ENCODE results near the gene TMEM270. TPM values are rescaled to one million over a fixed set of nuclear protein-coding genes. Genes with fewer than 3 reads are reported as not detected.
"Not testable (repeated sequence)": the region's sequence is repeated elsewhere in the genome, so short reads cannot be mapped to it uniquely, and the experiment has no call there.

Gene TMEM270
- polyA plus RNA-seq, 1 donor from 2014 or later = not detected

- Histone ChIP-seq H3K36me3 (ENCODE audit: insufficient read depth, low read length) (no peaks in the 10 kb centered on the region), H3F3A (ENCODE audit: insufficient read depth, low read length, poor library complexity, severe bottlenecking) (no peaks in the 10 kb centered on the region), H3K27me3 (ENCODE audit: insufficient read depth, low read depth, low read length) (no peaks in the 10 kb centered on the region), H3K27ac (ENCODE audit: low read length) (no peak overlapping the region), H3K4me3 (ENCODE audit: low read length) (no peak overlapping the region), H3K9me3 (ENCODE audit: low read length) (no peaks in the 10 kb centered on the region), H3K79me2 (replicated peaks; ENCODE audit: insufficient read depth, low read length) (no peaks in the 10 kb centered on the region), H2AFZ (ENCODE audit: low read depth, low read length) (no peak overlapping the region), H4K20me1 (ENCODE audit: insufficient read depth) (no peaks in the 10 kb centered on the region), H3K9me2 (ENCODE audit: insufficient read depth, low read length) (no peaks in the 10 kb centered on the region), H3K4me2 (ENCODE audit: low read length) (no peak overlapping the region), H3K9ac (ENCODE audit: low read length) (no peak overlapping the region)
- TF ChIP-seq EP300 (conservative IDR thresholded peaks at IDR 0.05; ENCODE audit: poor library complexity, severe bottlenecking) = no peak
- TF ChIP-seq CTCF (IDR thresholded peaks at IDR 0.05; ENCODE audit: poor library complexity, severe bottlenecking) = no peak
- no peak for TF ChIP-seq RAD21 (conservative IDR thresholded peaks at IDR 0.05)
- no peak for TF ChIP-seq SMC3 (conservative IDR thresholded peaks at IDR 0.05; ENCODE audit: poor library complexity)
- no peak for TF ChIP-seq POLR2AphosphoS5 (IDR thresholded peaks at IDR 0.05)
- no peak for TF ChIP-seq EZH2 (IDR thresholded peaks at IDR 0.05; ENCODE audit: borderline replicate concordance, insufficient read depth, low read length, poor library complexity, severe bottlenecking)
- TF ChIP-seq TAF1 (IDR thresholded peaks at IDR 0.05; ENCODE audit: low read depth) = no peak
- no peak for TF ChIP-seq MXI1 (conservative IDR thresholded peaks at IDR 0.05; ENCODE audit: poor library complexity, severe bottlenecking)
Measured at GRCh38 chr7:73817121-73817520, 43.8 kb upstream of the TMEM270 start.

GRCh38 chr7:73820013-73820412 lies 40.9 kb upstream of the TMEM270 start:
- no peak overlapping the region for H3K4me2 ChIP-seq (ENCODE audit: low read length)
- H3K9ac ChIP-seq (ENCODE audit: low read length) = no peak overlapping the region
- H3K79me2 ChIP-seq (replicated peaks; ENCODE audit: insufficient read depth, low read length) = no peaks in the 10 kb centered on the region
- H3F3A ChIP-seq (ENCODE audit: insufficient read depth, low read length, poor library complexity, severe bottlenecking) = no peaks in the 10 kb centered on the region
- H3K27me3 ChIP-seq (ENCODE audit: insufficient read depth, low read depth, low read length) = no peaks in the 10 kb centered on the region
- no peaks in the 10 kb centered on the region for H3K36me3 ChIP-seq (ENCODE audit: insufficient read depth, low read length)
- no peaks in the 10 kb centered on the region for H3K9me2 ChIP-seq (ENCODE audit: insufficient read depth, low read length)
- no peak overlapping the region for H3K4me3 ChIP-seq (ENCODE audit: low read length)
- no peak overlapping the region for H3K27ac ChIP-seq (ENCODE audit: low read length)
- H3K9me3 ChIP-seq (ENCODE audit: low read length) = no peaks in the 10 kb centered on the region
- TF ChIP-seq, protein P1, sequence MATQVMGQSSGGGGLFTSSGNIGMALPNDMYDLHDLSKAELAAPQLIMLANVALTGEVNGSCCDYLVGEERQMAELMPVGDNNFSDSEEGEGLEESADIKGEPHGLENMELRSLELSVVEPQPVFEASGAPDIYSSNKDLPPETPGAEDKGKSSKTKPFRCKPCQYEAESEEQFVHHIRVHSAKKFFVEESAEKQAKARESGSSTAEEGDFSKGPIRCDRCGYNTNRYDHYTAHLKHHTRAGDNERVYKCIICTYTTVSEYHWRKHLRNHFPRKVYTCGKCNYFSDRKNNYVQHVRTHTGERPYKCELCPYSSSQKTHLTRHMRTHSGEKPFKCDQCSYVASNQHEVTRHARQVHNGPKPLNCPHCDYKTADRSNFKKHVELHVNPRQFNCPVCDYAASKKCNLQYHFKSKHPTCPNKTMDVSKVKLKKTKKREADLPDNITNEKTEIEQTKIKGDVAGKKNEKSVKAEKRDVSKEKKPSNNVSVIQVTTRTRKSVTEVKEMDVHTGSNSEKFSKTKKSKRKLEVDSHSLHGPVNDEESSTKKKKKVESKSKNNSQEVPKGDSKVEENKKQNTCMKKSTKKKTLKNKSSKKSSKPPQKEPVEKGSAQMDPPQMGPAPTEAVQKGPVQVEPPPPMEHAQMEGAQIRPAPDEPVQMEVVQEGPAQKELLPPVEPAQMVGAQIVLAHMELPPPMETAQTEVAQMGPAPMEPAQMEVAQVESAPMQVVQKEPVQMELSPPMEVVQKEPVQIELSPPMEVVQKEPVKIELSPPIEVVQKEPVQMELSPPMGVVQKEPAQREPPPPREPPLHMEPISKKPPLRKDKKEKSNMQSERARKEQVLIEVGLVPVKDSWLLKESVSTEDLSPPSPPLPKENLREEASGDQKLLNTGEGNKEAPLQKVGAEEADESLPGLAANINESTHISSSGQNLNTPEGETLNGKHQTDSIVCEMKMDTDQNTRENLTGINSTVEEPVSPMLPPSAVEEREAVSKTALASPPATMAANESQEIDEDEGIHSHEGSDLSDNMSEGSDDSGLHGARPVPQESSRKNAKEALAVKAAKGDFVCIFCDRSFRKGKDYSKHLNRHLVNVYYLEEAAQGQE (IDR thresholded peaks at IDR 0.05; ENCODE audit: borderline replicate concordance) = no peak
- TF ChIP-seq MXI1 (conservative IDR thresholded peaks at IDR 0.05; ENCODE audit: poor library complexity, severe bottlenecking) = no peak
- H2AFZ ChIP-seq (ENCODE audit: low read depth, low read length) = no peak overlapping the region
- no peaks in the 10 kb centered on the region for H4K20me1 ChIP-seq (ENCODE audit: insufficient read depth)

DNA sequence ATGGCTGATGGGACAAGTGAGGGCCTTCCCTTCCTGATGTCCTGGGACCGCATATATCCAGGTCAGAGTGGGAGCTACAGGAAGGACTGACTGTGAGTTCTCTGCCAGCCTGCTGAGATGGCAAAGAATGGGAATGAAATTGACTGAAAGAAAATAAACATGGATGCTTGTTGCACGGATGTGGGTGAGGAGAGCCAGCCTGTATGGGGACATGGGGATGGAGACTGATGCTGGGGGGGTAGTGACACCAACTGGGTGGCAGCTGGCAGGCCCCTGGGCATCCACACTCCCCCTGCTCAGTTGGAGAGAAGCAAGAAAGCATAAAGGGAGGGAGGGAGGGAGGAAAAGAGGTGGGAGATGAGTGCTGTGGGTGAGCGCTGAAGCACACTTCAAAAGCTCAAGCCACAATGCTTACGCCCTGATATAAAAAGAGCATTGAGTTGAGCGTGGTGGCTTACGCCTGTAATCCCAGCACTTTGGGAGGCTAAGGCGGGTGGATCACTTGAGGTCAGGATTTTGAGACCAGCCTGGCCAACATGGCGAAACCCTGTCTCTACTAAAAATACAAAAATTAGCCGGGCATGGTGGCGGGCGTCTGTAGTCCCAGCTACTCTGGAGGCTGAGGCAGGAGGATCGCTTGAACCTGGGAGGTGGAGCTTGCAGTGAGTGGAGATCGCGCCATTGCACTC lies 39.2 kb upstream of the TMEM270 start:
- not testable (repeated sequence) for H3K27ac ChIP-seq (ENCODE audit: low read length); H3K4me2 ChIP-seq (ENCODE audit: low read length); H3K27me3 ChIP-seq (ENCODE audit: insufficient read depth, low read depth, low read length); H3K9me3 ChIP-seq (ENCODE audit: low read length); H3K79me2 ChIP-seq (replicated peaks; ENCODE audit: insufficient read depth, low read length); H3K9ac ChIP-seq (ENCODE audit: low read length); H3F3A ChIP-seq (ENCODE audit: insufficient read depth, low read length, poor library complexity, severe bottlenecking); H2AFZ ChIP-seq (ENCODE audit: low read depth, low read length); H3K4me3 ChIP-seq (ENCODE audit: low read length); H3K9me2 ChIP-seq (ENCODE audit: insufficient read depth, low read length); H3K36me3 ChIP-seq (ENCODE audit: insufficient read depth, low read length); H4K20me1 ChIP-seq (ENCODE audit: insufficient read depth)

Data from neural cell (in vitro differentiated cells).